ENCODE results near the gene ARHGEF4. TPM values are rescaled to one million over a fixed set of nuclear protein-coding genes. Genes with fewer than 3 reads are reported as not detected.
"Not testable (repeated sequence)": the region's sequence is repeated elsewhere in the genome, so short reads cannot be mapped to it uniquely, and the experiment has no call there.

Gene ARHGEF4
- total RNA-seq, 6 experiments from 2014 or later = 0.44 to 6.7 (median 0.67) TPM; not detected in 2

GRCh38 chr2:130898553-130898952, 61.8 kb downstream of the ARHGEF4 start:
- Histone ChIP-seq H3K4me1 (no peaks in the 10 kb centered on the region), H3K36me3 (no peaks in the 10 kb centered on the region), H3K9me3 (no peaks in the 10 kb centered on the region), H3K27me3 (no peaks in the 10 kb centered on the region), H3K27ac (no peak overlapping the region), H3K4me3 (no peak overlapping the region)
- WGBS (ENCODE audit: insufficient coverage, low coverage, low lambda C conversion rate, missing lambda C conversion rate) = no CpG with 5 or more reads among the region's 4 CpGs
- ATAC-seq (no peak), DNase-seq (no peak)
- TF ChIP-seq POLR2A (IDR thresholded peaks at IDR 0.05) = no peak
- TF ChIP-seq CTCF (IDR thresholded peaks at IDR 0.05) = no peak
- intact Hi-C loops (cut with DNase I) = no loop called here

GRCh38 chr2:130899306-130899705, 62.6 kb downstream of the ARHGEF4 start:
- no peaks in the 10 kb centered on the region for H3K4me1 ChIP-seq
- H3K27me3 ChIP-seq = no peaks in the 10 kb centered on the region
- H3K36me3 ChIP-seq = no peaks in the 10 kb centered on the region
- no peak for TF ChIP-seq POLR2A (IDR thresholded peaks at IDR 0.05)
- TF ChIP-seq CTCF (IDR thresholded peaks at IDR 0.05) = no peak
- ATAC-seq (peak in 3 of 4 donors; percentile 22 to 76 (median 35)), DNase-seq (no peak)
- H3K9me3 ChIP-seq = no peaks in the 10 kb centered on the region
- WGBS (ENCODE audit: insufficient coverage, low coverage, low lambda C conversion rate, missing lambda C conversion rate) = 35% methylated on average over 5 of the region's 5 CpGs
- intact Hi-C loops (cut with DNase I) = no loop called here
- no peak overlapping the region for H3K27ac ChIP-seq
- H3K4me3 ChIP-seq = no peak overlapping the region

GRCh38 chr2:130901061-130901460, 64.3 kb downstream of the ARHGEF4 start:
- TF ChIP-seq CTCF (IDR thresholded peaks at IDR 0.05) = no peak
- no peak for TF ChIP-seq POLR2A (IDR thresholded peaks at IDR 0.05)
- intact Hi-C loops (cut with DNase I) = no loop called here
- ATAC-seq (no peak), DNase-seq (no peak)
- Histone ChIP-seq H3K27me3 (no peaks in the 10 kb centered on the region), H3K9me3 (no peaks in the 10 kb centered on the region), H3K4me3 (no peak overlapping the region), H3K4me1 (no peaks in the 10 kb centered on the region), H3K36me3 (no peaks in the 10 kb centered on the region), H3K27ac (no peak overlapping the region)
- WGBS (ENCODE audit: insufficient coverage, low coverage, low lambda C conversion rate, missing lambda C conversion rate) = 50% methylated on average over 1 of the region's 3 CpGs

GRCh38 chr2:130901626-130902025, 64.9 kb downstream of the ARHGEF4 start:
- H3K36me3 ChIP-seq; H3K4me3 ChIP-seq; H3K27me3 ChIP-seq; DNase-seq; ATAC-seq; intact Hi-C loops (cut with DNase I); H3K27ac ChIP-seq; H3K4me1 ChIP-seq; H3K9me3 ChIP-seq: not testable (repeated sequence)
- WGBS (ENCODE audit: insufficient coverage, low coverage, low lambda C conversion rate, missing lambda C conversion rate) = 86% methylated on average over 5 of the region's 9 CpGs

DNA sequence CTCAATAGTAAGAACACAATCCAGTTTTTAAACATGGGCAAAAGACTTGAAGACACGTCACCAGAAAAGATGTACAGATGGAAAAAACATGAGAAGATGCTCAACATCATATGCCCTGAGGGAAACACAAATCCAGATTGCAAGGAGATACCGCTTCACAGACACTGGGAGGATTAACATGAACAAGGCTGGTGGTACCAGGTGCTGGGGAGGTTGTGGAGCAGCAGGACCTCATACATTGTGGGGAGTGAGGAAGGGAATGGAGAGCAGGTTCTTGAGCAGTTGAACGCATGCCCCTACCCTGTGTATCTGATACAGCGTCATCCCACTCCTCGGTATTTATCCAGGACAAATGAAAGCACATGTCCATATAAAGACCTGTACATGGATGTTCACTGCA, 72.1 kb downstream of the ARHGEF4 start:
- ATAC-seq (no peak), DNase-seq (no peak)
- Histone ChIP-seq H3K4me1 (no peaks in the 10 kb centered on the region), H3K27me3 (no peaks in the 10 kb centered on the region), H3K9me3 (no peaks in the 10 kb centered on the region), H3K27ac (no peak overlapping the region), H3K4me3 (no peak overlapping the region), H3K36me3 (no peaks in the 10 kb centered on the region)
- intact Hi-C loops (cut with DNase I) = no loop called here
- TF ChIP-seq POLR2A (IDR thresholded peaks at IDR 0.05) = no peak
- no peak for TF ChIP-seq CTCF (IDR thresholded peaks at IDR 0.05)
- 75% methylated on average over 5 of the region's 5 CpGs for WGBS (ENCODE audit: insufficient coverage, low coverage, low lambda C conversion rate, missing lambda C conversion rate)
